SK-N-SH (cell line): ENCODE measurements around the gene SLC36A3. TPM values are rescaled to one million over a fixed set of nuclear protein-coding genes. Genes with fewer than 3 reads are reported as not detected.

ENCODE experiments used
- CTCF ChIA-PET: fragments of 300-600, 350-600 bp; formaldehyde crosslinking; extraction: SDS; loops from one replicate; lab custom pipeline; 2021; lab: Yijun Ruan, JAX
- POLR2A ChIA-PET: fragments of 350-600 bp; sonication (Branson Sonifier 250); formaldehyde crosslinking; extraction: SDS; loops from one replicate; lab custom pipeline; 2020; ENCODE audit warnings: antibody characterized with exemption, inconsistent platforms; lab: Yijun Ruan, JAX
- DNase-seq: peaks from one replicate; pipeline ENCODE4 v3.0.0; 2012
- H2AFZ ChIP-seq: fragments of 200-600 bp; sonication (generic); 2 replicates; pipeline ENCODE4 v1.8.1; 2016; ENCODE audit warnings: antibody characterized with exemption, mild to moderate bottlenecking, low read depth
- H3F3A ChIP-seq: fragments of 200-600 bp; sonication (generic); replicated peaks from 2 replicates; pipeline ENCODE3; 2016; ENCODE audit warnings: antibody characterized with exemption, mild to moderate bottlenecking; ENCODE audit not compliant: insufficient read depth
- H3K27ac ChIP-seq, 2 experiments: fragments of 200-500 bp in 1 of 2; fragments of 200-600 bp in 1 of 2; sonication (Bioruptor generic) in 1 of 2; sonication (generic), shearing (Covaris generic) in 1 of 2; 2 replicates each; pipeline versions ENCODE4 v1.5.1 to v1.6.1; 2014 to 2016; ENCODE audit warnings: low read depth in 2 of 2, inconsistent platforms in 1 of 2, low read length in 1 of 2, mild to moderate bottlenecking in 1 of 2, mixed read lengths in 1 of 2
- H3K27me3 ChIP-seq: fragments of 200-600 bp; sonication (generic), shearing (Covaris generic); 2 replicates; pipeline ENCODE4 v1.6.1; 2016; ENCODE audit warnings: mixed run types; ENCODE audit not compliant: insufficient read depth
- H3K36me3 ChIP-seq, 2 experiments: fragments of 200-500 bp in 1 of 2; fragments of 200-600 bp in 1 of 2; sonication (Bioruptor generic) in 1 of 2; sonication (generic) in 1 of 2; replicated peaks in 1 of 2; 2 replicates each; pipeline versions ENCODE3 to v1.5.1; 2014 to 2016; ENCODE audit warnings: low read length in 1 of 2, mild to moderate bottlenecking in 1 of 2; ENCODE audit not compliant: insufficient read depth in 2 of 2, control insufficient read depth in 1 of 2
- H3K4me1 ChIP-seq, 2 experiments: fragments of 200-500 bp in 1 of 2; fragments of 200-600 bp in 1 of 2; sonication (Bioruptor generic) in 1 of 2; sonication (generic), shearing (Covaris generic) in 1 of 2; 2 replicates each; pipeline versions ENCODE4 v1.5.1 to v1.6.1; 2014 to 2016; ENCODE audit warnings: low read depth in 1 of 2, low read length in 1 of 2, mixed run types in 1 of 2; ENCODE audit not compliant: insufficient read depth in 2 of 2, control insufficient read depth in 1 of 2
- H3K4me2 ChIP-seq: fragments of 200-600 bp; sonication (generic), shearing (Covaris generic); 2 replicates; pipeline ENCODE4 v1.6.1; 2017; ENCODE audit warnings: mixed run types
- H3K4me3 ChIP-seq, 2 experiments: fragments of 200-500 bp in 1 of 2; fragments of 200-600 bp in 1 of 2; sonication (Bioruptor generic) in 1 of 2; sonication (generic), shearing (Covaris generic) in 1 of 2; 2 replicates each; pipeline versions ENCODE4 v1.5.1 to v1.8.1; 2014 to 2016; ENCODE audit warnings: low read depth in 2 of 2, inconsistent platforms in 1 of 2, low read length in 1 of 2, mild to moderate bottlenecking in 1 of 2, mixed read lengths in 1 of 2, moderate library complexity in 1 of 2
- H3K79me2 ChIP-seq: fragments of 200-600 bp; sonication (generic); 2 replicates; pipeline ENCODE4 v1.8.1; 2017; ENCODE audit warnings: mild to moderate bottlenecking; ENCODE audit not compliant: insufficient read depth
- H3K9ac ChIP-seq: fragments of 200-600 bp; sonication (generic); 2 replicates; pipeline ENCODE4 v1.6.1; 2017; ENCODE audit warnings: mixed run types
- H3K9me2 ChIP-seq: fragments of 200-600 bp; sonication (generic); 2 replicates; pipeline ENCODE4 v1.6.1; 2017; ENCODE audit warnings: mixed run types
- H3K9me3 ChIP-seq: fragments of 200-600 bp; sonication (generic); 2 replicates; pipeline ENCODE4 v1.6.1; 2017; ENCODE audit warnings: mixed run types, mild to moderate bottlenecking, moderate library complexity
- H4K20me1 ChIP-seq: fragments of 200-600 bp; sonication (generic); 2 replicates; pipeline ENCODE4 v1.6.1; 2017; ENCODE audit warnings: mild to moderate bottlenecking, mixed run types; ENCODE audit not compliant: insufficient read depth
- ELF1 ChIP-seq: IDR thresholded peaks from 2 replicates; pipeline ENCODE4 v1.4.0; 2012
- FOSL2 ChIP-seq: IDR thresholded peaks from 2 replicates; pipeline ENCODE4 v1.4.0; 2012; ENCODE audit warnings: low read depth, mild to moderate bottlenecking, moderate library complexity, borderline replicate concordance
- FOXJ3 ChIP-seq: sonication (generic); formaldehyde crosslinking; IDR thresholded peaks from 2 replicates; pipeline ENCODE4 v1.5.1; 2020; ENCODE audit warnings: mild to moderate bottlenecking, missing genetic modification reagents
- FOXM1 ChIP-seq: IDR thresholded peaks from 2 replicates; pipeline ENCODE4 v1.4.0; 2012; ENCODE audit warnings: low read depth, mild to moderate bottlenecking
- GABPA ChIP-seq: IDR thresholded peaks from 2 replicates; pipeline ENCODE4 v1.4.0; 2012; ENCODE audit warnings: low read depth, mild to moderate bottlenecking
- GATA2 ChIP-seq: sonication (generic); formaldehyde crosslinking; IDR thresholded peaks from 2 replicates; pipeline ENCODE4 v1.5.0; 2020; ENCODE audit warnings: mild to moderate bottlenecking, missing genetic modification reagents
- JUND ChIP-seq: IDR thresholded peaks from 2 replicates; pipeline ENCODE4 v1.4.0; 2012
- MEF2A ChIP-seq: IDR thresholded peaks from 2 replicates; pipeline ENCODE4 v1.4.0; 2012; ENCODE audit warnings: low read depth, borderline replicate concordance
- NFIC ChIP-seq: IDR thresholded peaks from 2 replicates; pipeline ENCODE4 v1.4.0; 2012; ENCODE audit warnings: borderline replicate concordance
- POLR2AphosphoS5 ChIP-seq: IDR thresholded peaks from 2 replicates; pipeline ENCODE4 v1.6.1; 2012; ENCODE audit warnings: low read depth, low read length
- RCOR1 ChIP-seq: fragments of 150-350 bp; IDR thresholded peaks from 2 replicates; pipeline ENCODE4 v1.6.1; 2017; ENCODE audit warnings: antibody characterized with exemption, low read length
- RFX5 ChIP-seq: IDR thresholded peaks from 2 replicates; pipeline ENCODE4 v1.6.1; 2012; ENCODE audit warnings: mild to moderate bottlenecking, improper control_type of control experiment, low read length
- RXRA ChIP-seq: IDR thresholded peaks from 2 replicates; pipeline ENCODE4 v1.4.0; 2012; ENCODE audit warnings: low read depth, mild to moderate bottlenecking, borderline replicate concordance
- TEAD4 ChIP-seq: IDR thresholded peaks from 2 replicates; pipeline ENCODE4 v1.4.0; 2012; ENCODE audit warnings: mild to moderate bottlenecking, borderline replicate concordance; ENCODE audit not compliant: insufficient read depth
- USF2 ChIP-seq: fragments of 150-350 bp; IDR thresholded peaks from 2 replicates; pipeline ENCODE4 v1.6.1; 2017; ENCODE audit warnings: antibody characterized with exemption, low read length, low read depth, borderline replicate concordance
- ZBTB33 ChIP-seq: IDR thresholded peaks from 2 replicates; pipeline ENCODE4 v1.4.0; 2012; ENCODE audit warnings: low read depth, borderline replicate concordance
- WGBS: methylation state at CpG from one replicate; pipeline ENCODE4 v1.1.6; 2017; ENCODE audit warnings: low lambda C conversion rate; 5-methylcytosine and 5-hydroxymethylcytosine counted together
- polyA plus RNA-seq, 3 experiments: library from polyadenylated mRNA; depleted of rRNA; stranded (reverse); fragments of >200 nt; gene quantifications; 2 replicates each; pipeline ENCODE4 v1.2.3, GENCODE V29; 2012

Gene SLC36A3
- polyA plus RNA-seq, 1 of the 3 experiments (the other 2 are of a cell fraction) = not detected

DNA sequence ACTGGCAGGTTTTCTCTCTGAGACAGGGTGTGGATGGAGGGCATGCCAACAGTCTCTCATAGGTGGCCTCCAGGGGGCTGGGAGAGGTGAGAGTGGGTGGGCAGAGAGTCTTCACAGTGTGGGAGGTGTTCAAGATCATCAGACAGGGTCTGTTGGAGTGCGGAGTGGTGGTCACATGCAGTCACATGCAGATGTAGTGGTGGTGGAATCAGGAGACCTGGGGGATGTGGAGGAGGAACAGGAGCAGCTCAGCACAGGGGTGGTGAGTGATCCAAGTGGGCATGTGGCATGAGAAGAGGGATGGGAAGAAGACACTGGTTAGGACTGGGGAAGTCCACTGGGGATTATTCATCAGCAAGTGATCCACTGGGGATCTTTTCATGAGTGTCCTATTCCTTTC, 44.8 kb downstream of the SLC36A3 start (continued):
- TF ChIP-seq TEAD4 (no peak), USF2 (no peak)

DNA sequence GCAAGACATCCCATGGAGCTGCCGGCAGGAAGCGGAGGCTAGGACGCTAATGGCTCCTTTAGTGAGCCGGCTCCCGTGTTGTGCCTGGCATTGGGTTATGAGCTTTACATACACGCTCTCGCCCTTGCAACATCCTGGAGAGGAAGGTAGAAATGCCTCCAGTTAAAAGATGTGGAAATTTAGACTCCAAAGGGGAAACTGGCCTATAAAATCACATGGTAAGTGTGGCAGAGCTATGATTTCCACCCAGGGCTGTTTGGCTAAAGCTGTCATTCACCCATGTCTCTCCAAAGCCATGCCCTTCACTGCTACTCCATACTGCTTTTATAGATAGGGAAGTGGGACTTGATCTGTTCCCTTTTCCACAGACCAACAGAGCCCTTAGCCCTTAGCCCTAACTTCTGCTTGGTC, 45.4 kb downstream of the SLC36A3 start:
- no peak overlapping the region for H3K4me3 ChIP-seq
- 92% methylated on average over 7 of the region's 7 CpGs for WGBS
- H2AFZ ChIP-seq = no peak overlapping the region
- H3K9me2 ChIP-seq = no peaks in the 10 kb centered on the region
- no peak overlapping the region for H3K9ac ChIP-seq
- no peaks in the 10 kb centered on the region for H3K27me3 ChIP-seq
- no peak overlapping the region for H3K4me2 ChIP-seq
- H3F3A ChIP-seq = no peaks in the 10 kb centered on the region
- ChIA-PET CTCF (no interaction called here), POLR2A (no interaction called here)
- no peaks in the 10 kb centered on the region for H3K79me2 ChIP-seq
- no peaks in the 10 kb centered on the region for H4K20me1 ChIP-seq
- no peak overlapping the region for H3K27ac ChIP-seq
- H3K36me3 ChIP-seq = no peaks in the 10 kb centered on the region
- TF ChIP-seq FOSL2 (no peak), FOXM1 (no peak), RCOR1 (no peak), GATA2 (CRISPR knock-in tag) (no peak), RFX5 (no peak), JUND (no peak), FOXJ3 (no peak), ZBTB33 (no peak), MEF2A (no peak), GABPA (no peak), ELF1 (no peak), POLR2AphosphoS5 (no peak), NFIC (no peak), RXRA (no peak)
- no peak for DNase-seq
- no peaks in the 10 kb centered on the region for H3K9me3 ChIP-seq
- peaks cover 0 to 5% of the 10 kb centered on the region in 2 experiments; a peak in 1 of 4 replicates for H3K4me1 ChIP-seq
